ENCODE results near the gene C9orf78. TPM values are rescaled to one million over a fixed set of nuclear protein-coding genes. Genes with fewer than 3 reads are reported as not detected.

Gene C9orf78
- total RNA-seq, 4 donors from 2014 or later = 44.1 to 98.0 (median 45.0) TPM

DNA sequence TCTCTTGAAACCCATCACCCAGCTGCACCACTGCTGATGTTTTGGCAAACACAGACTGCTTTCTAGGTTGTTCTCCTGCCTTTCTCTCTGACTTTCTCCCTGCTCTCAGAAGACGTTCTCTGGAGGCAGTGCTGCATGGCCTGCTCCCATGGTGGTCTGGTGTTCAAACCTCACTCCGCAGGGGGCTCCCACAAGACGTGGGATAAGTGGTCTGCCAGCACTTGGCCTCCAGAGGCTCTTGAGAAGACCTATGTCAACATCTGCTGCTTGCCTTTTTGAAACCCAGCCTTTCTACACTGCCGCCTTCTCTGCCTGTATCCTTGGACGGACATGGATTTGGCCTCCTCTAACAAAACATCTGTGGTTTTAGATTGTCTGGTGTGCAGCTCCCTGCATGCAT, 16.7 kb upstream of the C9orf78 start:
- no peak for TF ChIP-seq CTCF (IDR thresholded peaks at IDR 0.05)
- ATAC-seq (ENCODE audit: low FRiP score) = no peak
- no peak for DNase-seq (ENCODE audit: low spot score)

DNA sequence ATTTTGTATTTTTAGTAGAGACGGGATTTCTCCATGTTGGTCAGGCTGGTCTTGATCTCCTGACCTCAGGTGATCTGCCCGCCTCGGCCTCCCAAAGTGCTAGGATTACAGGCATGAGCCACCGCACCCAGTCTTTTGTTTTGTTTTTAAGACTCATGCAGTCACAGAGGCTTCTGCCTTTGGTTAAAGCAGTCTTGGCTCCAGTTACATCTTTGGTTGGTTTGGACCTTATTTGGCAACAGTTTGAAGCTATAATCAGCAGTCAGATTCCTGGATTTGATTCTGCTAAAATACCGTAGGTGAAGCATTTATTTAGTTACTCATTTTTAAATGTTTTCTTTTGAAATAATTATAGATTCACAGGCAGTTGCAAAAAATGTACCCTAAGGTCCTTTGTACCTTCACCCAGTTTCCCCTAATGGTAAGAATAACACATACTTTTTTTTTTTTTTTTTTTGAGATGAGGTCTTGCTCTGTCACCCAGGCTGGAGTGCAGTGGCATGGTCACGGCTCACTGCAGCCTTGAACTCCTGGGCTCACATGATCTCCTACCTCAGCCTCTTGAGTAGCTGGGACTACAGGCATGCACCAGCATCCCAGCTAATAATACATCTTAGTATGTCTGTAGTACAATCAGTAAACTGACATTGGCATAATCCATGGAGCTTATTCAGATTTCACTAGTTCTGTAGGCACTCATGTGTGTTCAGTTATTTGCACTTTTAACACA, 15.9 kb upstream of the C9orf78 start:
- no peak for TF ChIP-seq CTCF (IDR thresholded peaks at IDR 0.05)
- DNase-seq (ENCODE audit: low spot score) (no peak), ATAC-seq (ENCODE audit: low FRiP score) (no peak)

GRCh38 chr9:129849901-129850300, 14.8 kb upstream of the C9orf78 start:
- no peak for DNase-seq (ENCODE audit: low spot score)
- ATAC-seq (ENCODE audit: low FRiP score) = no peak
- TF ChIP-seq CTCF (IDR thresholded peaks at IDR 0.05) = no peak

GRCh38 chr9:129848712-129849441, 13.8 kb upstream of the C9orf78 start:
- no peak for TF ChIP-seq CTCF (IDR thresholded peaks at IDR 0.05)
- ATAC-seq (ENCODE audit: low FRiP score) = no peak

GRCh38 chr9:129845373-129845772, 10.3 kb upstream of the C9orf78 start:
- DNase-seq (ENCODE audit: low spot score) (no peak), ATAC-seq (ENCODE audit: low FRiP score) (no peak)
- TF ChIP-seq CTCF (IDR thresholded peaks at IDR 0.05) = no peak

More at GRCh38 chr9:129848712-129849441, 13.8 kb upstream of the C9orf78 start:
- DNase-seq (ENCODE audit: low spot score) = no peak

- TF ChIP-seq CTCF (IDR thresholded peaks at IDR 0.05) = no peak
- ATAC-seq (ENCODE audit: low FRiP score) (no peak), DNase-seq (ENCODE audit: low spot score) (no peak)
These were observed 6.0 kb upstream of the C9orf78 start for GRCh38 chr9:129841071-129841470.

DNA sequence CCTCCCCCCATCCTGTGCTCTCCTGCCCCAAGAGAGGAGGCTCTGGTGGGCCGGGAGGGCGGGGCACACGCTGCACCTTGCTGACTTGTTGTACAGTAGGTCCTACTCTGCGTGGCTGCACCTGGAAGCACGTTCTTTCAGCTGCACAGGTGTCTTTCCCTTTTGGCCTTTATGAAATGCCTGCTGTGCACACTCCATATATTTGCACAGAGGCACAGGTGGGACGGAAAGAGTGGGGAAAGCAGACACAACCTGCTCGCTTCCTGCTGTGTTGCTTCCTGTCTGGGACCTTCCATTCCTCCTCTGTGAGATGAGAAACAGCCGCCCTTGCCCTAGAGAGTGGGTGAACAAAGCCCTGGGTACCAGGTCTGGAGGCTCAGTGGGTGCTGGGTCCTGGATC, 5.0 kb upstream of the C9orf78 start:
- ATAC-seq (ENCODE audit: low FRiP score) (no peak), DNase-seq (ENCODE audit: low spot score) (no peak)
- no peak for TF ChIP-seq CTCF (IDR thresholded peaks at IDR 0.05)

All from omental fat pad (tissue), 4 donors.